C4-2B (cell line): ENCODE data around the gene PTAR1.

ENCODE experiments used
- CTCF ChIP-seq: fragments of 450-650 bp; conservative IDR thresholded peaks from 2 replicates; pipeline ENCODE4 v1.5.1; 2017; ENCODE audit warnings: mild to moderate bottlenecking
- ZFX ChIP-seq: fragments of 450-650 bp; IDR thresholded peaks from 2 replicates; pipeline ENCODE4 v1.6.1; 2017

DNA sequence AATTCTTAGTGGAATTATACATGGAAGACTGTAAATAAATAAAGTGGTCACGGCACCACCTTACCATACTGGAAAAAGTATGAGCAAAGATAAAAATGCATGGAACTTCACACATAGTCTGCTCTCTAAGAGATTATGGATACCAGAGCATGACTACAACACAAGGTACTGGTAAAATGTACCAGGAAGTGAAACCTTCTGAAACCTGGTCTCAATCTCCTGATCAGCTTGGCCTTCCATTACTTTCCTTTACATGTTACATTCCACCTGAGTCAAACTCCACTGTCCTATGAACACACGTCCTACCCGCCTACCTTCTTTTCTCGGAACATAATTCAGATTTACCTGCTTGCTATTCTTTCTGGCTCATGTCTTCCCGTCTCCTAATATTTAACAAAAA is 15.9 kb downstream of the PTAR1 start:
- TF ChIP-seq CTCF (no peak), ZFX (no peak)
